Right atrium auricular region (tissue), 2 donors: Measurements from ENCODE around the gene RERE. TPM values are rescaled to one million over a fixed set of nuclear protein-coding genes. Genes with fewer than 3 reads are reported as not detected.

ENCODE experiments used
- DNase-seq: peaks from one replicate; pipeline ENCODE4 v3.0.0-alpha.2; 2019; ENCODE audit warnings: low spot score
- H3K27ac ChIP-seq, 2 donors: fragments of 200-600 bp; sonication (generic); 1 replicate in 1 of 2; 2 replicates in 1 of 2; pipeline ENCODE4 v1.5.1; 2016 to 2019
- H3K27me3 ChIP-seq, 2 donors: fragments of 200-600 bp; sonication (generic); one replicate each; pipeline versions ENCODE4 v1.5.1 to v1.6.0; 2017 to 2019
- H3K36me3 ChIP-seq: fragments of 200-600 bp; sonication (generic); one replicate; pipeline ENCODE4 v1.5.1; 2016
- H3K4me1 ChIP-seq, 2 donors: fragments of 200-600 bp; sonication (generic); one replicate each; pipeline versions ENCODE4 v1.5.1 to v1.6.0; 2017 to 2019
- H3K4me3 ChIP-seq, 2 donors: fragments of 200-600 bp; sonication (generic); 1 replicate in 1 of 2; 2 replicates in 1 of 2; pipeline ENCODE4 v1.5.1; 2017 to 2019; ENCODE audit warnings: mild to moderate bottlenecking in 1 of 2, moderate library complexity in 1 of 2
- H3K9me3 ChIP-seq, 2 donors: fragments of 200-600 bp; sonication (generic); one replicate each; pipeline ENCODE4 v1.5.1; 2019
- CTCF ChIP-seq, 2 donors: fragments of 200-600 bp; sonication (generic); IDR thresholded peaks; one replicate each; pipeline ENCODE4 v1.5.1; 2019; ENCODE audit warnings: antibody characterized with exemption in 2 of 2
- total RNA-seq, 2 donors: library from RNA; depleted of rRNA; stranded (reverse); fragments of >200 nt; gene quantifications; one replicate each; pipeline ENCODE4 v1.1.0, GENCODE V29; 2016

The RERE gene
- total RNA-seq, 2 donors from 2014 or later = 99.8 to 125 TPM

- H3K4me1 ChIP-seq = peaks cover 0 to 26% of the 10 kb centered on the region in 2 donors
- DNase-seq = no peak
- H3K9me3 ChIP-seq = no peaks in the 10 kb centered on the region
- TF ChIP-seq CTCF (IDR thresholded peaks at IDR 0.05) = no peak
- no peaks in the 10 kb centered on the region for H3K27me3 ChIP-seq
- no peak overlapping the region for H3K27ac ChIP-seq
- no peak overlapping the region for H3K4me3 ChIP-seq
- H3K36me3 ChIP-seq = no peaks in the 10 kb centered on the region
These were observed 287.5 kb downstream of the RERE start for GRCh38 chr1:8529901-8530300.

GRCh38 chr1:8527941-8528340 lies 289.5 kb downstream of the RERE start:
- no peaks in the 10 kb centered on the region for H3K27me3 ChIP-seq
- peaks cover 0 to 44% of the 10 kb centered on the region in 2 donors for H3K4me1 ChIP-seq
- no peak for DNase-seq
- no peak overlapping the region for H3K4me3 ChIP-seq
- no peaks in the 10 kb centered on the region for H3K9me3 ChIP-seq
- H3K27ac ChIP-seq = peak overlapping the region; percentile 19 to 90
- no peak for TF ChIP-seq CTCF (IDR thresholded peaks at IDR 0.05)
- H3K36me3 ChIP-seq = no peaks in the 10 kb centered on the region

- no peaks in the 10 kb centered on the region for H3K36me3 ChIP-seq
- peak overlapping the region; percentile 51 to 53 for H3K4me3 ChIP-seq
- peak overlapping the region; percentile 89 to 90 for H3K27ac ChIP-seq
- H3K27me3 ChIP-seq = no peaks in the 10 kb centered on the region
- no peak for TF ChIP-seq CTCF (IDR thresholded peaks at IDR 0.05)
- H3K9me3 ChIP-seq = no peaks in the 10 kb centered on the region
- H3K4me1 ChIP-seq = peaks cover 0 to 47% of the 10 kb centered on the region in 2 donors
- DNase-seq = peak; percentile 86
These were observed 291.7 kb downstream of the RERE start for GRCh38 chr1:8525558-8526275.

- no peak for DNase-seq
- H3K9me3 ChIP-seq = no peaks in the 10 kb centered on the region
- H3K4me3 ChIP-seq = peak overlapping the region; percentile 51 to 53
- no peaks in the 10 kb centered on the region for H3K36me3 ChIP-seq
- no peaks in the 10 kb centered on the region for H3K27me3 ChIP-seq
- H3K4me1 ChIP-seq = peaks cover 0 to 49% of the 10 kb centered on the region in 2 donors
- peak overlapping the region; percentile 89 to 90 for H3K27ac ChIP-seq
- TF ChIP-seq CTCF (IDR thresholded peaks at IDR 0.05) = no peak
These were observed 292.3 kb downstream of the RERE start for GRCh38 chr1:8525216-8525557.

- Histone ChIP-seq H3K4me3 (peak overlapping the region; percentile 51 to 53), H3K36me3 (no peaks in the 10 kb centered on the region), H3K4me1 (peaks cover 0 to 53% of the 10 kb centered on the region in 2 donors), H3K27ac (peak overlapping the region; percentile 89 to 90), H3K9me3 (no peaks in the 10 kb centered on the region), H3K27me3 (no peaks in the 10 kb centered on the region)
- TF ChIP-seq CTCF (IDR thresholded peaks at IDR 0.05) = no peak
- DNase-seq = no peak
These were observed 292.7 kb downstream of the RERE start for GRCh38 chr1:8524627-8525157.
